GM12874 (cell line): Measurements from ENCODE around the gene UNC5B.

Experiments
- CTCF ChIP-seq: IDR thresholded peaks from 2 replicates; pipeline ENCODE4 v1.5.1; 2011; ENCODE audit warnings: low read depth, mild to moderate bottlenecking, control low read depth, low read length, moderate library complexity; ENCODE audit not compliant: insufficient read depth

The UNC5B gene

GRCh38 chr10:71326464-71326881, 114.1 kb downstream of the UNC5B start:
- no peak for TF ChIP-seq CTCF

DNA sequence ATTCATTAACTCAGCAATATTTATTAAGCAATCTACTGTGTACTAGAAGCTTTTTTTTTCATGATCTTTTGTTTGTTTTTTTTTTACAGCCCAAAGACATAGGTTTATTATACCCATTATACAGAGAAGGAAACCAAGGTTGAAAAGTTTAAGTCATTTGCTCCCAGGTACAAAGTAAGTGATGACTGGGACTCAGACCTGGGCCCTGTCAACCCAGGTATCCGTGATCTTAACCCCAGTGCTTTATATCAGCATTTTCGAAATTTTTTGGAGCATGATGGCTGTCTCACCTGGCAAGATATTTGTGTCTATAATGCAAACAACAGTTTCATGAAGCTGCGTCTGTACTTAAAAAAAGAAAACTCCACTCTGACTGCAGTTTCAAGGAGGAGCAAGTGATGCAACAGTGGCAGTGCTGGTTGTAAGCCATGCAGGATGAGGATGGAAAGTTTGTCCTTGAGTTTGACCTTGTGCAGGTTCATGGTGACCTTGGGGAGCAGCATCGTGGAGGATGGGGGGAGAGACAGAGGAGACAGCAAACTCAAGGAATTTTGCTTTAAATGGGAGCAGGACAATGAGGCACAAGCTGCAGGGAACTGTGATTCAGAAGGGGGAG, 118.5 kb downstream of the UNC5B start:
- no peak for TF ChIP-seq CTCF

GRCh38 chr10:71331736-71332135, 119.4 kb downstream of the UNC5B start:
- no peak for TF ChIP-seq CTCF

DNA sequence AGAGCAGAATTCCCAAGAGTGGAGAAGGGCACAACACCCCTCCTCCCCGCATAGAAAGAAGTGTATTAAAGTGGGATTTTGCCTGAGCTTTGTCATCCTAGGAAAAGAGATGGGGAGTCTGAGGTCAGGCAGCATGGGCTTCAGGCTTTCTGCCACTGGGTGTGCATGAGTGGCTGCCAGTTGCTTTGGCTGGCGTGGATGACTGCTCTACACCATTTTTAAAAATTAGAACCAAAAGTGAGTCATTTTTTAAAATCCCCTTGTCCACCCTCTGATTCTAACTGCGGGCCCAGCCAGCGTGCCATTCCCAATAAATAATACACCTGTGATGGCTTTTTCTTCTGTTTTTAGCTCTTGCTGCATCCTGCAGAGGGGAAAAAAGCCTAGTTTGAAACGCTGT, 120.1 kb downstream of the UNC5B start:
- TF ChIP-seq CTCF = no peak

- no peak for TF ChIP-seq CTCF
Measured at GRCh38 chr10:71333129-71333887, 120.9 kb downstream of the UNC5B start.

- no peak for TF ChIP-seq CTCF
Measured at GRCh38 chr10:71334221-71334791, 121.9 kb downstream of the UNC5B start.

GRCh38 chr10:71335173-71335708, 122.9 kb downstream of the UNC5B start:
- no peak for TF ChIP-seq CTCF
